HepG2 (cell line): ENCODE measurements around the gene PHTF2. TPM values are rescaled to one million over a fixed set of nuclear protein-coding genes. Genes with fewer than 3 reads are reported as not detected.

Experiments
- ATAC-seq: fragments of 200-7000 bp; cut with Tn5 transposase; 3 replicates; pipeline ENCODE4 v1.9.1; 2020; ENCODE audit warnings: mild to moderate bottlenecking, moderate library complexity
- BruUV-seq: library from RNA; stranded (reverse); fragments of 400-500 nt; replicated peaks from 2 replicates; lab custom pipeline; 2021; lab: Mats Ljungman, UMichigan
- CTCF ChIA-PET: fragments of 300-600 bp; formaldehyde crosslinking; extraction: SDS; loops from one replicate; lab custom pipeline; 2021; ENCODE audit warnings: low total read pairs, inconsistent platforms, low intra/inter-chr PET ratio; lab: Yijun Ruan, JAX
- POLR2A ChIA-PET: fragments of 350-600 bp; sonication (Branson Sonifier 250); formaldehyde crosslinking; loops from one replicate; lab custom pipeline; 2020; ENCODE audit warnings: antibody characterized with exemption, inconsistent platforms; lab: Yijun Ruan, JAX
- DNase-seq: peaks from one replicate; pipeline ENCODE4 v3.0.0-alpha.2; 2015; ENCODE audit warnings: low spot score
- FAIRE-seq: peaks from 3 replicates; lab custom pipeline; 2011; peaks lifted over from hg19 to GRCh38; lab: Jason Lieb, UNC
- H2AFZ ChIP-seq: one replicate; pipeline ENCODE4 v1.6.1; 2011; ENCODE audit warnings: low read length, inconsistent platforms
- H3K27ac ChIP-seq: fragments of 300-600 bp; 3 replicates; pipeline ENCODE4 v1.8.0; 2011; ENCODE audit warnings: mixed run types, mild to moderate bottlenecking, mixed read lengths, low read length, inconsistent platforms; ENCODE audit not compliant: insufficient read depth; ENCODE audit errors: extremely low read length
- H3K27me3 ChIP-seq, 2 experiments: fragments of 200-600 bp in 1 of 2; 2 replicates in 1 of 2; 3 replicates in 1 of 2; pipeline versions ENCODE4 v1.6.0 to v1.8.0; 2011; ENCODE audit warnings: low read length in 2 of 2, mild to moderate bottlenecking in 2 of 2, moderate library complexity in 2 of 2, inconsistent platforms in 1 of 2; ENCODE audit not compliant: insufficient read depth in 2 of 2, control insufficient read depth in 1 of 2
- H3K36me3 ChIP-seq, 2 experiments: fragments of 200-600 bp in 1 of 2; replicated peaks in 1 of 2; 2 replicates in 1 of 2; 3 replicates in 1 of 2; pipeline versions ENCODE4 v1.5.1 to v1.8.0; 2011; ENCODE audit warnings: low read length in 2 of 2, inconsistent platforms in 1 of 2; ENCODE audit not compliant: insufficient read depth in 2 of 2, control insufficient read depth in 1 of 2
- H3K4me1 ChIP-seq: 2 replicates; pipeline ENCODE4 v1.5.1; 2012; ENCODE audit warnings: low read length, inconsistent platforms; ENCODE audit not compliant: insufficient read depth
- H3K4me2 ChIP-seq: 2 replicates; pipeline ENCODE4 v1.6.0; 2011; ENCODE audit warnings: low read depth, low read length, inconsistent platforms
- H3K4me3 ChIP-seq, 3 experiments: fragments of 200-600 bp in 1 of 3; sonication (generic), shearing (Covaris generic) in 1 of 3; replicated peaks in 1 of 3; 2 replicates each; pipeline ENCODE4 v1.5.1; 2011 to 2016; ENCODE audit warnings: low read length in 3 of 3, inconsistent platforms in 2 of 3, low read depth in 2 of 3, mild to moderate bottlenecking in 2 of 3, control low read depth in 1 of 3, mixed read lengths in 1 of 3; ENCODE audit not compliant: insufficient read depth in 1 of 3
- H3K79me2 ChIP-seq: one replicate; pipeline ENCODE4 v1.6.1; 2011; ENCODE audit warnings: low read length, inconsistent platforms; ENCODE audit not compliant: insufficient read depth
- H3K9ac ChIP-seq: 2 replicates; pipeline ENCODE4 v1.6.0; 2011; ENCODE audit warnings: mild to moderate bottlenecking, low read depth, low read length, inconsistent platforms; ENCODE audit not compliant: insufficient read depth
- H3K9me3 ChIP-seq: 2 replicates; pipeline ENCODE4 v1.5.1; 2012; ENCODE audit warnings: mild to moderate bottlenecking, low read length
- H4K20me1 ChIP-seq: 2 replicates; pipeline ENCODE4 v1.6.0; 2011; ENCODE audit warnings: inconsistent platforms, mild to moderate bottlenecking, low read length, moderate library complexity; ENCODE audit not compliant: insufficient read depth
- CBFB ChIP-seq: sonication (generic); formaldehyde crosslinking; IDR thresholded peaks from 2 replicates; pipeline ENCODE4 v1.4.0; 2020; ENCODE audit warnings: missing genetic modification reagents
- HCFC1 ChIP-seq: fragments of 150-350 bp; IDR thresholded peaks from 2 replicates; pipeline ENCODE4 v1.6.1; 2014; ENCODE audit warnings: low read depth, low read length
- KDM3A ChIP-seq: IDR thresholded peaks from 2 replicates; pipeline ENCODE4 v1.6.1; 2018; ENCODE audit warnings: low read depth, missing compliant biosample characterization
- MTA1 ChIP-seq: sonication (generic); formaldehyde crosslinking; IDR thresholded peaks from 2 replicates; pipeline ENCODE4 v1.4.0; 2020; ENCODE audit warnings: missing genetic modification reagents, mild to moderate bottlenecking, borderline replicate concordance
- NFATC3 ChIP-seq: sonication (generic); formaldehyde crosslinking; IDR thresholded peaks from 2 replicates; pipeline ENCODE4 v1.5.1; 2020; ENCODE audit warnings: mild to moderate bottlenecking, missing genetic modification reagents
- PHF21A ChIP-seq: sonication (generic); formaldehyde crosslinking; IDR thresholded peaks from 2 replicates; pipeline ENCODE4 v1.5.0; 2020; ENCODE audit warnings: mild to moderate bottlenecking, missing genetic modification reagents
- PLSCR1 ChIP-seq: sonication (generic); formaldehyde crosslinking; IDR thresholded peaks from 2 replicates; pipeline ENCODE4 v1.5.0; 2020; ENCODE audit warnings: missing genetic modification reagents, mild to moderate bottlenecking, borderline replicate concordance
- ZBTB21 ChIP-seq: sonication (generic); formaldehyde crosslinking; IDR thresholded peaks from 2 replicates; pipeline ENCODE4 v1.4.0; 2020; ENCODE audit warnings: missing genetic modification reagents
- ZFP1 ChIP-seq: IDR thresholded peaks from 2 replicates; pipeline ENCODE4 v1.6.1; 2016
- ZNF10 ChIP-seq: sonication (generic); formaldehyde crosslinking; IDR thresholded peaks from 2 replicates; pipeline ENCODE4 v1.4.0; 2020; ENCODE audit warnings: mild to moderate bottlenecking, low read depth, missing genetic modification reagents, borderline replicate concordance
- ZNF30 ChIP-seq: sonication (generic); formaldehyde crosslinking; IDR thresholded peaks from 2 replicates; pipeline ENCODE4 v1.5.0; 2020; ENCODE audit warnings: mild to moderate bottlenecking, missing genetic modification reagents
- ZNF720 ChIP-seq: sonication (generic); formaldehyde crosslinking; IDR thresholded peaks from 2 replicates; pipeline ENCODE4 v1.4.0; 2020; ENCODE audit warnings: missing genetic modification reagents
- ZNF839 ChIP-seq: sonication (generic); formaldehyde crosslinking; IDR thresholded peaks from 2 replicates; pipeline ENCODE4 v1.4.0; 2020; ENCODE audit warnings: missing genetic modification reagents, mild to moderate bottlenecking, borderline replicate concordance
- ZSCAN30 ChIP-seq: sonication (generic); formaldehyde crosslinking; IDR thresholded peaks from 2 replicates; pipeline ENCODE4 v1.5.0; 2020; ENCODE audit warnings: mild to moderate bottlenecking, missing genetic modification reagents
- WGBS: methylation state at CpG from one replicate; pipeline ENCODE4 v1.1.6; 2017; ENCODE audit warnings: low lambda C conversion rate; 5-methylcytosine and 5-hydroxymethylcytosine counted together
- in situ Hi-C: cut with HindIII; loops from 2 replicates; pipeline ENCODE4 v1.10.0; 2017; ENCODE audit warnings: low pct_unique_long_range_greater_than_20kb; ENCODE audit not compliant: extremely low pct_ligation_motif_present
- intact Hi-C: fragments of 100-400 bp; cut with micrococcal nuclease; formaldehyde crosslinking; loops from one replicate; pipeline ENCODE4 v1.10.0; 2022; ENCODE audit not compliant: unreplicated experiment
- polyA plus RNA-seq, 8 experiments: library from polyadenylated mRNA; depleted of rRNA in 3 of 8; stranded (reverse) in 7 of 8; unstranded in 1 of 8; fragments of >200 nt; fragmentation: Illumina TruSeq in 4 of 8; extraction: Trizol in 4 of 8; gene quantifications; 2 replicates each; pipeline versions ENCODE4 v1.2.1 to v1.2.3, GENCODE V29; 2011 to 2016; ENCODE audit warnings: low read depth in 4 of 8, missing spikeins in 1 of 8, mixed read lengths in 1 of 8; ENCODE audit not compliant: insufficient read depth in 1 of 8
- total RNA-seq, 5 experiments: library from RNA; depleted of rRNA; stranded (reverse); fragments of >200 nt; fragmentation: Illumina TruSeq; extraction: Trizol; gene quantifications; 2 replicates each; pipeline ENCODE4 v1.2.3, GENCODE V29; 2016; ENCODE audit warnings: low read depth in 1 of 5
- TF ChIP-seq, protein P1 (sequence below): sonication (generic); formaldehyde crosslinking; IDR thresholded peaks from 2 replicates; pipeline ENCODE4 v1.8.0; 2022; ENCODE audit warnings: missing genetic modification reagents, mild to moderate bottlenecking, inconsistent platforms, borderline replicate concordance
- TF ChIP-seq, protein P2 (sequence below): sonication (generic); formaldehyde crosslinking; IDR thresholded peaks from 2 replicates; pipeline ENCODE4 v1.4.0; 2020; ENCODE audit warnings: missing genetic modification reagents

Gene PHTF2
- total and polyA plus RNA-seq, 2 of the 13 experiments (the other 11 are each of a cell fraction or from before 2014, with no cell fraction given) = 7.4 to 10.2 TPM

DNA sequence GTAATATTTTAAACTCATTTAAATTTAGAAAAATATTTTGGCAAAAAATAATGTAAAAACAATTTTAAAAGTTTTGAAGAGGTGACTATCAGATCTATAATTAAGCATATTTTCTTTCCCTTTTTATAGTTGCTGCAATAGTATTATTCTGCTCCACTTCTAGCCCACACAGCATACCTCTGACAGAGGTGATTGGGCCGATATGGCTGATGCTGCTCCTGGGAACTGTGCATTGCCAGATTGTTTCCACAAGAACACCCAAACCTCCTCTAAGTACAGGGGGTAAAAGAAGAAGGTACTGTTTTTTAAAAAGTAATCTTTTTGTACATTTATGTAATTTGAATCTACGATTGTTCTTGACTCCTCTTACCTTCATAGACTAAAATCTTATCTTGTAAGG, 110.1 kb downstream of the PHTF2 start:
- H3K27me3 ChIP-seq = no peaks in the 10 kb centered on the region
- intact Hi-C loops (no loop called here), in situ Hi-C loops (no loop called here)
- no peaks in the 10 kb centered on the region for H3K9me3 ChIP-seq
- TF ChIP-seq PLSCR1 (CRISPR knock-in tag) (no peak), ZFP1 (CRISPR knock-in tag) (no peak), ZBTB21 (CRISPR knock-in tag) (no peak), CBFB (no peak)
- BruUV-seq = no TSS peak
- H3K27ac ChIP-seq = no peak overlapping the region
- ChIA-PET POLR2A (no interaction called here), CTCF (no interaction called here)
- no peak overlapping the region for H2AFZ ChIP-seq
- 96% methylated on average over 2 of the region's 2 CpGs for WGBS
- H3K4me1 ChIP-seq = no peaks in the 10 kb centered on the region
- no peak for FAIRE-seq
- no peaks in the 10 kb centered on the region for H3K79me2 ChIP-seq
- ATAC-seq = no peak
- H4K20me1 ChIP-seq = no peaks in the 10 kb centered on the region
- DNase-seq = no peak
- H3K36me3 ChIP-seq = no peaks in the 10 kb centered on the region
- no peak overlapping the region for H3K4me3 ChIP-seq
- no peak overlapping the region for H3K4me2 ChIP-seq
- no peak overlapping the region for H3K9ac ChIP-seq

GRCh38 chr7:77910124-77910523, 111.6 kb downstream of the PHTF2 start:
- no peak for TF ChIP-seq PHF21A (CRISPR knock-in tag)
- no peak for TF ChIP-seq KDM3A (CRISPR knock-in tag)
- TF ChIP-seq ZSCAN30 (CRISPR knock-in tag) = no peak
- TF ChIP-seq, protein P1, sequence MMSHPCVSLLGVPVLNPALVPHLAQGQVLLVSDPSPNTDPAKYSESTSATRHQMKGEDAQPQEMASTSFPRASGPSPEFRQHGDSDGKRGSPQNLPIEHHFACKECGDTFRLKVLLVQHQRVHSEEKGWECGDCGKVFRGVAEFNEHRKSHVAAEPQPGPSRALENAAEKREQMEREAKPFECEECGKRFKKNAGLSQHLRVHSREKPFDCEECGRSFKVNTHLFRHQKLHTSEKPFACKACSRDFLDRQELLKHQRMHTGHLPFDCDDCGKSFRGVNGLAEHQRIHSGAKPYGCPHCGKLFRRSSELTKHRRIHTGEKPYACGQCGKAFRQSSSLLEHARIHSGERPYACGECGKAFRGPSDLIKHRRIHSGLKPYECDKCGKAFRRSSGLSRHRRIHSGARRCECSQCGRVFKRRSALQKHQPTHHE (CRISPR knock-in tag) = no peak
- no peak for TF ChIP-seq HCFC1
- no peak for TF ChIP-seq ZNF839
- no peak for TF ChIP-seq NFATC3
- TF ChIP-seq ZNF10 (CRISPR knock-in tag) = no peak
- TF ChIP-seq ZNF30 (CRISPR knock-in tag) = no peak
- TF ChIP-seq MTA1 (CRISPR knock-in tag) = no peak
- TF ChIP-seq, protein P2, sequence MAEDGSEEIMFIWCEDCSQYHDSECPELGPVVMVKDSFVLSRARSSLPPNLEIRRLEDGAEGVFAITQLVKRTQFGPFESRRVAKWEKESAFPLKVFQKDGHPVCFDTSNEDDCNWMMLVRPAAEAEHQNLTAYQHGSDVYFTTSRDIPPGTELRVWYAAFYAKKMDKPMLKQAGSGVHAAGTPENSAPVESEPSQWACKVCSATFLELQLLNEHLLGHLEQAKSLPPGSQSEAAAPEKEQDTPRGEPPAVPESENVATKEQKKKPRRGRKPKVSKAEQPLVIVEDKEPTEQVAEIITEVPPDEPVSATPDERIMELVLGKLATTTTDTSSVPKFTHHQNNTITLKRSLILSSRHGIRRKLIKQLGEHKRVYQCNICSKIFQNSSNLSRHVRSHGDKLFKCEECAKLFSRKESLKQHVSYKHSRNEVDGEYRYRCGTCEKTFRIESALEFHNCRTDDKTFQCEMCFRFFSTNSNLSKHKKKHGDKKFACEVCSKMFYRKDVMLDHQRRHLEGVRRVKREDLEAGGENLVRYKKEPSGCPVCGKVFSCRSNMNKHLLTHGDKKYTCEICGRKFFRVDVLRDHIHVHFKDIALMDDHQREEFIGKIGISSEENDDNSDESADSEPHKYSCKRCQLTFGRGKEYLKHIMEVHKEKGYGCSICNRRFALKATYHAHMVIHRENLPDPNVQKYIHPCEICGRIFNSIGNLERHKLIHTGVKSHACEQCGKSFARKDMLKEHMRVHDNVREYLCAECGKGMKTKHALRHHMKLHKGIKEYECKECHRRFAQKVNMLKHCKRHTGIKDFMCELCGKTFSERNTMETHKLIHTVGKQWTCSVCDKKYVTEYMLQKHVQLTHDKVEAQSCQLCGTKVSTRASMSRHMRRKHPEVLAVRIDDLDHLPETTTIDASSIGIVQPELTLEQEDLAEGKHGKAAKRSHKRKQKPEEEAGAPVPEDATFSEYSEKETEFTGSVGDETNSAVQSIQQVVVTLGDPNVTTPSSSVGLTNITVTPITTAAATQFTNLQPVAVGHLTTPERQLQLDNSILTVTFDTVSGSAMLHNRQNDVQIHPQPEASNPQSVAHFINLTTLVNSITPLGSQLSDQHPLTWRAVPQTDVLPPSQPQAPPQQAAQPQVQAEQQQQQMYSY (CRISPR knock-in tag) = no peak
- no peak for TF ChIP-seq ZNF720 (CRISPR knock-in tag)
- H3K27me3 ChIP-seq = no peaks in the 10 kb centered on the region
- H3K4me2 ChIP-seq = no peak overlapping the region
- H3K27ac ChIP-seq = no peak overlapping the region
- CTCF ChIA-PET = no interaction called here
- no peak overlapping the region for H3K4me3 ChIP-seq
- H3K9me3 ChIP-seq = no peaks in the 10 kb centered on the region
- no peak for ATAC-seq
- no peaks in the 10 kb centered on the region for H3K79me2 ChIP-seq
- H2AFZ ChIP-seq = no peak overlapping the region
- no peaks in the 10 kb centered on the region for H4K20me1 ChIP-seq
- WGBS = 98% methylated on average over 2 of the region's 2 CpGs
- in situ Hi-C loops (no loop called here), intact Hi-C loops (no loop called here)
- no TSS peak for BruUV-seq
- H3K36me3 ChIP-seq = no peaks in the 10 kb centered on the region
- FAIRE-seq = no peak
- POLR2A ChIA-PET = no interaction called here
- no peak for DNase-seq
- H3K4me1 ChIP-seq = no peaks in the 10 kb centered on the region
- no peak overlapping the region for H3K9ac ChIP-seq
